HCT116 (cell line): ENCODE measurements around the gene ATP1A2. TPM values are rescaled to one million over a fixed set of nuclear protein-coding genes. Genes with fewer than 3 reads are reported as not detected.

Source experiments
- ATAC-seq: fragments of 200-7000 bp; cut with Tn5 transposase; 2 replicates; pipeline ENCODE4 v1.9.1; 2020; ENCODE audit warnings: mild to moderate bottlenecking, moderate library complexity
- BruUV-seq: library from RNA; stranded (reverse); fragments of 400-500 nt; replicated peaks from 2 replicates; lab custom pipeline; 2021; lab: Mats Ljungman, UMichigan
- CTCF ChIA-PET: fragments of 300-600 bp; sonication (Branson Sonifier 250); formaldehyde crosslinking; loops from one replicate; lab custom pipeline; 2021; ENCODE audit warnings: antibody characterized with exemption; lab: Charles Lee
- POLR2A ChIA-PET: fragments of 300-600, 350-600 bp; sonication (Branson Sonifier 250); formaldehyde crosslinking; loops from one replicate; lab custom pipeline; 2021; ENCODE audit warnings: antibody characterized with exemption; lab: Charles Lee
- RAD21 ChIA-PET, 2 experiments: fragments of 300-600 bp; sonication (Branson Sonifier 250); formaldehyde crosslinking; loops; one replicate each; lab custom pipeline; 2023; ENCODE audit warnings: low total read pairs in 2 of 2; ENCODE audit not compliant: uncharacterized antibody in 2 of 2, unreplicated experiment in 2 of 2, low non-redundant PET in 1 of 2; lab: Charles Lee
- DNase-seq: peaks from one replicate; pipeline ENCODE4 v3.0.0-alpha.2; 2010; ENCODE audit warnings: low read depth, low spot score
- H2AFZ ChIP-seq: fragments of 200-600 bp; shearing (Covaris generic), sonication (generic); 2 replicates; pipeline ENCODE4 v1.6.1; 2017; ENCODE audit warnings: low read depth, mixed run types, mixed read lengths, antibody characterized with exemption, low read length; ENCODE audit not compliant: poor library complexity, severe bottlenecking
- H3K27ac ChIP-seq: 2 replicates; pipeline ENCODE4 v1.5.1; 2012; ENCODE audit warnings: low read depth, low read length
- H3K27me3 ChIP-seq: fragments of 200-600 bp; sonication (generic); 2 replicates; pipeline ENCODE4 v1.6.1; 2016; ENCODE audit warnings: mixed run types, low read length, mixed read lengths; ENCODE audit not compliant: insufficient read depth
- H3K36me3 ChIP-seq, 2 experiments: fragments of 200-500 bp in 1 of 2; fragments of 200-600 bp in 1 of 2; sonication (Bioruptor generic) in 1 of 2; sonication (generic) in 1 of 2; 2 replicates each; pipeline versions ENCODE4 v1.5.1 to v1.6.1; 2014 to 2016; ENCODE audit warnings: low read length in 2 of 2, inconsistent platforms in 1 of 2, mixed read lengths in 1 of 2, mixed run types in 1 of 2; ENCODE audit not compliant: insufficient read depth in 2 of 2, control insufficient read depth in 1 of 2
- H3K4me1 ChIP-seq, 2 experiments: fragments of 200-600 bp in 1 of 2; sonication (generic) in 1 of 2; 2 replicates each; pipeline versions ENCODE4 v1.5.1 to v1.6.1; 2012 to 2017; ENCODE audit warnings: low read length in 2 of 2, inconsistent platforms in 1 of 2, mild to moderate bottlenecking in 1 of 2, mixed read lengths in 1 of 2, mixed run types in 1 of 2, moderate library complexity in 1 of 2; ENCODE audit not compliant: insufficient read depth in 2 of 2, control insufficient read depth in 1 of 2
- H3K4me2 ChIP-seq: fragments of 200-600 bp; sonication (generic); 2 replicates; pipeline ENCODE4 v1.6.1; 2017; ENCODE audit warnings: mixed run types, low read length, mixed read lengths
- H3K4me3 ChIP-seq, 2 experiments: fragments of 200-600 bp in 1 of 2; sonication (generic) in 1 of 2; replicated peaks in 1 of 2; 2 replicates each; pipeline ENCODE4 v1.5.1; 2011 to 2016; ENCODE audit warnings: low read length in 2 of 2, control low read depth in 1 of 2, low read depth in 1 of 2, mild to moderate bottlenecking in 1 of 2, mixed read lengths in 1 of 2, mixed run types in 1 of 2
- H3K79me2 ChIP-seq: fragments of 200-600 bp; sonication (generic); 2 replicates; pipeline ENCODE4 v1.6.1; 2017; ENCODE audit warnings: mild to moderate bottlenecking, mixed run types, low read length, moderate library complexity, mixed read lengths; ENCODE audit not compliant: insufficient read depth
- H3K9ac ChIP-seq: fragments of 200-600 bp; sonication (generic); 2 replicates; pipeline ENCODE4 v1.6.1; 2016; ENCODE audit warnings: low read length, mixed read lengths
- H3K9me2 ChIP-seq: fragments of 200-600 bp; sonication (generic), shearing (Covaris generic); 2 replicates; pipeline ENCODE4 v1.6.1; 2017; ENCODE audit warnings: mixed run types, mild to moderate bottlenecking, moderate library complexity; ENCODE audit not compliant: insufficient read depth
- H3K9me3 ChIP-seq, 2 experiments: fragments of 200-500 bp in 1 of 2; fragments of 200-600 bp in 1 of 2; sonication (Bioruptor generic) in 1 of 2; sonication (generic) in 1 of 2; 2 replicates each; pipeline ENCODE4 v1.6.1; 2014 to 2017; ENCODE audit warnings: low read length in 2 of 2, mixed read lengths in 2 of 2, inconsistent platforms in 1 of 2, low read depth in 1 of 2, mild to moderate bottlenecking in 1 of 2, mixed run types in 1 of 2, moderate library complexity in 1 of 2; ENCODE audit not compliant: control insufficient read depth in 1 of 2, insufficient read depth in 1 of 2
- H4K20me1 ChIP-seq: fragments of 200-600 bp; sonication (generic), shearing (Covaris generic); 2 replicates; pipeline ENCODE4 v1.6.1; 2017; ENCODE audit warnings: mixed run types, mild to moderate bottlenecking, moderate library complexity; ENCODE audit not compliant: insufficient read depth
- intact Hi-C: fragments of 100-400 bp; cut with micrococcal nuclease; formaldehyde crosslinking; loops from 2 replicates; pipeline ENCODE4 v1.10.0; 2022
- total RNA-seq: library from RNA; stranded (reverse); gene quantifications from one replicate; pipeline ENCODE4 v1.2.1, GENCODE V29; 2021; ENCODE audit not compliant: unreplicated experiment
- TF ChIP-seq, protein P1 (sequence below): IDR thresholded peaks from 2 replicates; pipeline ENCODE4 v1.6.1; 2012; ENCODE audit warnings: low read depth

ATP1A2 gene
- total RNA-seq, 1 experiment from 2014 or later, result not detected

DNA sequence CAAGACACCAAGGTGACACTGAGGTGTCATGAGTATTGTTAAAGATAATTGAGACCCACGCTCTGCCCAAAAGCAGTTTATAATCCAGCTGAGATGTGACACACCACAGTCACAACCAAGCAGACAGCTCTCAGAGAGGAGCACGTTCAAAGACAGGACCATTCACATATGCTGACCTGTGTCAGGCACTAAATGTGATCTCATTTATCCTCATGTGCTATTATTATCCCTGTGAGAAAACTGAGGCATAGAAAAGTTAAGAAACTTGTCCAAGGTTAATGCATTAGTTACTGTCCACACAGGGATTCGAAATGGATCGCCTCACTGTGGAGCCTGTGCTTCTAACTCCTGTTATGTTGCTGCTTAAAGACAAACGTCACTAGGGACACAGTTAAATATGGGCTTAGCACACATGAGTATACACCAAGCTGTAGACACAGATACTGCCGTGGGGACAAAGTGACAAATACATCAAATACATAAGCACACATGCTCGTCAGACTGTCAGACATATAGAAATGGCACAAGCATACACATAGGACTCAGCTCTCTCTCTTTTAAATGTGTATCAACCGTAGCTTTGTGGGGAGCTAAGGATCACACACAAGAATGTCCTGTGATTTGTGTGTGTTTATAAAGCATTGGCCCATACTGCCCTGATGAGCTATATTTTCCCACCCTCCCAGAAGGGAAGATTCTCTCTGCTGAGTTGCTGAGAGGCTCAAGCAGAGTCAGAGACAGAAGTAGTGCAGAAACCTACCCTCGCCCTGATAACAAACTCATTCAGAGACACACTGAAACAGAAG, 13.6 kb upstream of the ATP1A2 start:
- Histone ChIP-seq H3K9ac (no peak overlapping the region), H3K36me3 (no peaks in the 10 kb centered on the region), H3K4me3 (no peak overlapping the region), H3K27ac (no peak overlapping the region), H3K4me1 (peaks cover 11 to 35% of the 10 kb centered on the region in 2 experiments), H3K79me2 (peaks cover 4% of the 10 kb centered on the region; the same call in 1 of the 2 replicates), H3K27me3 (no peaks in the 10 kb centered on the region), H3K9me3 (no peaks in the 10 kb centered on the region), H3K9me2 (no peaks in the 10 kb centered on the region), H2AFZ (no peak overlapping the region), H4K20me1 (no peaks in the 10 kb centered on the region), H3K4me2 (peak overlapping the region; percentile 43; the same call in 1 of the 2 replicates)
- BruUV-seq, result no TSS peak
- ChIA-PET RAD21 (interaction anchor here (0.7 to 1.8 kb wide), 9 partner anchors 55 to 306 kb away, joined by 3 to 10 read pairs (median 5); no protein-coding TSS in a partner anchor), CTCF (interaction anchor here (0.6 to 4.7 kb wide), 14 partner anchors 17 to 314 kb away, joined by 3 to 59 read pairs (median 4); no protein-coding TSS in a partner anchor), POLR2A (interaction anchor here (1.3 to 1.9 kb wide), 2 partner anchors 118 to 150 kb away, joined by 4 to 5 read pairs; no protein-coding TSS in a partner anchor)
- ATAC-seq (no peak), DNase-seq (no peak)
- TF ChIP-seq, protein P1, sequence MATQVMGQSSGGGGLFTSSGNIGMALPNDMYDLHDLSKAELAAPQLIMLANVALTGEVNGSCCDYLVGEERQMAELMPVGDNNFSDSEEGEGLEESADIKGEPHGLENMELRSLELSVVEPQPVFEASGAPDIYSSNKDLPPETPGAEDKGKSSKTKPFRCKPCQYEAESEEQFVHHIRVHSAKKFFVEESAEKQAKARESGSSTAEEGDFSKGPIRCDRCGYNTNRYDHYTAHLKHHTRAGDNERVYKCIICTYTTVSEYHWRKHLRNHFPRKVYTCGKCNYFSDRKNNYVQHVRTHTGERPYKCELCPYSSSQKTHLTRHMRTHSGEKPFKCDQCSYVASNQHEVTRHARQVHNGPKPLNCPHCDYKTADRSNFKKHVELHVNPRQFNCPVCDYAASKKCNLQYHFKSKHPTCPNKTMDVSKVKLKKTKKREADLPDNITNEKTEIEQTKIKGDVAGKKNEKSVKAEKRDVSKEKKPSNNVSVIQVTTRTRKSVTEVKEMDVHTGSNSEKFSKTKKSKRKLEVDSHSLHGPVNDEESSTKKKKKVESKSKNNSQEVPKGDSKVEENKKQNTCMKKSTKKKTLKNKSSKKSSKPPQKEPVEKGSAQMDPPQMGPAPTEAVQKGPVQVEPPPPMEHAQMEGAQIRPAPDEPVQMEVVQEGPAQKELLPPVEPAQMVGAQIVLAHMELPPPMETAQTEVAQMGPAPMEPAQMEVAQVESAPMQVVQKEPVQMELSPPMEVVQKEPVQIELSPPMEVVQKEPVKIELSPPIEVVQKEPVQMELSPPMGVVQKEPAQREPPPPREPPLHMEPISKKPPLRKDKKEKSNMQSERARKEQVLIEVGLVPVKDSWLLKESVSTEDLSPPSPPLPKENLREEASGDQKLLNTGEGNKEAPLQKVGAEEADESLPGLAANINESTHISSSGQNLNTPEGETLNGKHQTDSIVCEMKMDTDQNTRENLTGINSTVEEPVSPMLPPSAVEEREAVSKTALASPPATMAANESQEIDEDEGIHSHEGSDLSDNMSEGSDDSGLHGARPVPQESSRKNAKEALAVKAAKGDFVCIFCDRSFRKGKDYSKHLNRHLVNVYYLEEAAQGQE, result no peak
- intact Hi-C loops, result loop anchor here (1.0 to 5.0 kb wide), 7 partner anchors 61 to 505 kb away; no protein-coding TSS in a partner anchor
